ENCODE results near the gene LNPEP.
A peak's percentile ranks its signal among the peaks of the same experiment; 100 is the strongest.
"Not testable (repeated sequence)": the region's sequence is repeated elsewhere in the genome, so short reads cannot be mapped to it uniquely, and the experiment has no call there.

LNPEP gene

DNA sequence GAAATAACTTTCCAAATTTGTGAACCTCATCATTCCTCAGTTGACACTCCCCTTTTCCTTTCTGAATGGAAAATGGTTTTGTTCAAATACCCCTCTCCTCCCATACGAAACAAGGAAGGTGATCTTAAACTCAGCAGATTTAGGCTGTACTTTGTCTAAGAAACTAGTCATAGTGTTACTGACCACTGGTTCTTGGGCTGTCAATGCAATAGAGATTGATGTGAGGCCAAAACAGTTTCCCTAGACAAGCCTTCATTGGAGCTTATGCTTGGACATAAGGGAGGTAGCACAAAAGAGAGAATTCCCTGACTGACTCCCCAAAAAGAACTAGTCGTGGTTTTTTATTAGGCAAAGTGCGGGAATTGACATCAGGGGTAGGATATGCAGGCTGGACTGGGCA lies 5.3 kb upstream of the LNPEP start:
- no peak for DNase-seq

DNA sequence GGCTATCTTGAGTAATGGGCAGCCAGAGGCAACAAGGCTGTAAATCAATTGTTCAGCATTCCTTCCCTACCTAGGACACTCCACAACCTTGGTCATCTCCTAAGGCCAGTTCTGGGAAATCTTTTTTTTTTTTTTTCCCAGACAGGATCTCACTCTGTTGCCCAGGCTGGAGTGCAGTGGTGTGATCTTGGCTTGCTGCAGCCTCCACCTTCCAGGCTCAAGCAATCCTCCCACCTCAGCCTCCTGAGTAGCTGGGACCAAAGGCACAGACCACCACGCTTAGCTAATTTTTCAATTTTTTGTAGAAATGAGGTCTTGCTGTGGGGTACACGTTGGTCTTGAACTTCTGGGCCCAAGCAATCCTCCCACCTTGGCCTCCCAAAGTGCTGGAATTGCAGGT lies 4.8 kb upstream of the LNPEP start:
- DNase-seq = not testable (repeated sequence)

DNA sequence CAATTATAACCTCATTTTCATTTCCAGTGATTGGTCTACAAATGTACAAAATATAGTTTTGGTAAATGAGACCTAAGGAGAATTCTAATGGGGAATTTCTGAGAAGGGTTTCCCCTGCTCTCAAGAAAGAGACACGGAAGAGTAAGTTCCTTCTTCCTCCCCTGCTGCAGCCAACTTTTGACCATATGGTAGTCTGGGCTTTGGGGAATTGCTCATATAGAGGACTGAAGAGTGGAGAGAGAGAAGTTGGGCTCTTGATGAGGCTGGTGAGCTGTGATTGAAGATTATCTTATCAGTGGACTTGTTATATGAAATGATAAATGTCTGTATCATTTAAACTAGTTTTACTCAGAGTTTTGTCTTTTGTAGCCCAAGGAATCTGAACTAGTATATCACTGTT lies 4.3 kb upstream of the LNPEP start:
- DNase-seq = no peak

DNA sequence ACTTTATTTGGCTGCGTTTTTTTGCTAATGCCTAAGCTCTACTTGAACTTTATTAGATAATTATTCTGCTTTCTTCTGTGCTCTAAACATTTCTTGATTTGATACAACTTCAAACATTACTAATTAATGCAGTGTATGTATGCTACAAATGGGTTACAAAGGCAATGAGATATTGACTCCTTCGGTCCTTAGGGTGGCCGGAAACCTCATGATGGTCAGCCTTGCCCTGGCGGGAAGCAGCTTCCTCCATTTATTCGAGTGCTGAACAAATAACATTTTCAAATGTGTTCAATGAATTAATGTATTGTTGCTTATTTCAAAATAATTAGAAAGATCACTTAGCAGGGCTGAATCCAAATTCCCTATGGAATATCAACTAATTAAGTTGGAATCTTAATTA lies 3.9 kb upstream of the LNPEP start:
- DNase-seq = no peak

DNA sequence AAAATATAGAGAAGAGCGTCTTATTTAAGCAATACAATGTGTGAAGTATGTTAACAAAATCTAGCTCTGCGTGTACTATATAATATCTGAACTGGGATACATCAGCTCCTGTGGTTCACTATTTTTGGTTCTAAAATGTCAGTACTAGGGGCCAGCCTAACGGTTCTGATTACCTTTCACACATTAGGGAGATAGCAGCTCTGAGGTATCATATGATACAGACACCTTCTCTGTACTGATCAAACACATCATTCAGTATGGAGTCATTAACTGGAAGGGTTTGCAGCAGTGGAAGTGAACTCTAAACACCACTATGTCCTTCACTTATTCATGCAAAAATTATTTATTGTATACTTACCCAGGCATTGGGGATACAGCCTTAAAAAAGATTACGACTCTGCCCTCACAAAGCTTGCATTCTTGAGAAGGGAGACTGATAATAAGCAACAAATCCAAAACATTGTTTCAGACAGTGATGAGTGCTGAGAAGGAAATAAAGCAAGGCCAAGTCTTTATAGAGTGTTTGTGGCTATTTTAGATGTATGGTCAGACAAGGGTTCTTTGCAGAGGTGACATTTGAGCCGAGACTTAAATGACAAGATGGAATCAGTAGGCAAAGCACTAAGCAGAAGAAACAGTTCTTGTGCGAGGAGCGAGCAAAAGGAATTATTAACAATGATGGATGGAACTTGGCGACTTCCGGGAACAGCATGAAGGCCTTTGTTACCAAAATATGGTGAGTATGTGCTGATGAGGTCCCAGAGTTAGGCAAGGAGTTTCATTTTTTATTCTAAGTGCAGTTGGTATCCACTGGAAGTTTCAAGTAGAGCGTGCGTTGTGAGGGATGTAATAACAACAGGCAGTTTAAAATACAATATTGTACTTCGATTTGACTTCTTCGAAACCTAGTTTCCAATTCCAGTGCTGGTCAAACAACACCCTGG lies 1.8 kb upstream of the LNPEP start:
- no peak for DNase-seq

DNA sequence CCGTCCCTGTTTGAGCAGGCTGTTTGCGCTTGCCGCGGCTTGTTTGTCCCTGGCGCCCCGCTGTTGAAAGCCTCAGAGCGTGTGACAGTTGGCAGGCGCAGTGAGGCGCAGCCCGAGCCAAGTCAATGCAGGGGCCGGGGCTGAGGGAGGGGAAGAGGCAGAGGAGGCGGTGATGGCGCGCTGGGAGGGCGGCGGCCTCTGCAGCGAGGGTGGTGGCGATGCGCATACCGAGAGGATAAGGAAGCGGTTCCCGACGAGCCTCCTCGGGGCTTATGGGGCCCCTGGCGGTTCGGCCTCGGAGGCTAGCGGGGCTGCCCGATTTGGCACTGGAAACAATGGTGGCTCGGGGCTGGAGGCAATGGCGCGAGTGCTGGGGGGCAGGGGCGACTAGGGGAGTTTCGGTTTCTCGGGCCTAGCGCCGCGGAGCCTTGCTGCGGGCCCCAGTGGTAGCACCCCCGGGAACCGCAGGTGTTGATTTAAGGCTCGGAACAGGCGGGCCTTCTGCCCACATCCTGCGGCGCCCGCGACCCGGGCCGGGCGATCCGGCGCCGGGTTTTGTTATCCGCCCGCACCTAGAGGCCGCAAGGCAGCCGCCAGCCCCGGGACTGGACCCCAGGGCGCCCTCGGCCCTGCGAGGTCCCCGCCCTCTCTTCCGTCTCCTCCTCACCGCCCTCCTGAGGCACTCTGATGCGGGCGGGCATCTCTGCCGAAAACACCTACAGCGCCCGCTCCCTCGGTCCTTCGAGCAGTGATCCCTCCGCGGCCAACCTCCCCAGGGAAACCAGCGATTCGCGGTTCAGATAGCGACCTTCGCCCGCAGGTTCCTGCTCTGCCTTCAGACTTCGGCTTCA lies 947 bp upstream of the LNPEP start:
- peak; percentile 86 for DNase-seq

DNA sequence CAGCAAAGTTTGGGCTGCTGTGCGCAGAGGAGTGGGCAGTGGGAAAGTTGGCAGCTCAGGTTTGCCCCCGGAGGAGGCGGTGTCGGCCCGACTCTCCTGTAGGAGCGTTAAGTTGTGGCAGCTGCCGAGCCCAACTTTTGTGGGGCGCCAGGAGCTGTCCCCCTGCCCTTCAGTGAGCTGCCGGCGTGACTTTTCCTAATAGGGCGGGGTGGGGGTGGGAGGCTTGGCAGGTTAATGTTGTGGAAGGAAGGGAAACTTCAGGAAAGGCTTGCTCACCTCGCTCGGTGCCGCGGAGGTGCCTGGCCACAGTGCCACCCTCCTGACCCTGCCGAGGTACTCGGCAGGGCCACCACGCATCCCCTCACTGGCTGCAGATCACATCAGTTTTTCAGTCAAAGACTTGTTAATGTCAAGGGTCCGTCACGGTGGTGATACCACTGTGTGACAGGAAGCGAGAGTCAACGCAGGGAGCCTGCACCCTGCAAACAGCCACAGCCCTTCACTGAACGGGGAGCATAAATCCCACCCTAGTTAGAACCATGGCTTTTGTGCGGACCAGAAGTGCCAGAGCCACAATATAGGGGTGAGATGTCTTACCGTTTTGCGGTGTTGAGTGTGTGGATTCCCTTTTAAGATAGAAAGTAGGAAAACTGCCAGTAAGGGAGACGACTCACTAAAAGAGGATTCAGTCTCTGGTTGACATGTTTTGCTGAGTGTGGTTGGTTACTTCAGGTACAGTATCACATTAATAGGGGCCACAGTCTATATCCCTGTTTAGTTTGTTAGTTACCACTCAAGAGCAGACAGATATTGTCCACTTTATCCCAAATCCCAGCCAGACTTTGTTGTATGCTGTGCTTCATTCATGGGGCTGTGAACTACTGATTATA lies 796 bp downstream of the LNPEP start:
- no peak for DNase-seq

DNA sequence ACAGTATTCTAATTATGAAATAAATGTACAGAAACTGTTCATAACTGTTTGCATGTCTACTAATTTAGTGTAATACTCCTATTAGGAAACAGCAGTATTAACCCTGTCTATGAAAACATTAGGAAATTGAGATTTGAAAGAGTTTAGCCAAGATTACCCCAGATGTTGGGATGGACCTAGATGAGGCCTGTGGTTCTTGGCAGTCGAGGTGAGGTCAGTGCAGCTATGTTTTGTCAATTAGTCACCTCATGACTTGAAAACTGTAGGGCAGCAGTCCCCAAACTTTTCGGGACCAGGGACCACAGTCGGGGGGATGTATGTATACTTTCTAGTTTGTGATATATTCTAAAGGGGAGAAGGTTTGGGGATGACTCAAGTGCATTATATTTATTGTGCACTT lies 4.7 kb downstream of the LNPEP start:
- no peak for DNase-seq

DNA sequence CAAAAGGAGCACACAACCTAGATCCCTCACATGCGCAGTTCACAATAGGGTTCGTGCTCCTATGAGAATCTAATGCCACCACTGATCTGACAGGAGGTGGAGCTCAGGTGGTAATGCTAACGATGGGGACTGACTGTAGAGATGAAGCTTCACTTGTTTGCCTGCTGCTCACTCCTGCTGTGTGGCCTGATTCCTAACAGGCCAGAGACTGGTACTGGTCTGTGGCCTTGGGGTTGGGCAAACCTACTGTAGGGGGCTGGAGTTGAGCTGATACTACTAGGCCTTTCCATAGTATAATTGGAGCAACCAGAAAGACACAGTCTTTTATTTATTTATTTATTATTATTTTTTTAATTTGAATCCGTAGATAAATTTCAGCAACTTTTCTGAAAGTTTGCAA lies 5.3 kb downstream of the LNPEP start:
- no peak for DNase-seq

DNA sequence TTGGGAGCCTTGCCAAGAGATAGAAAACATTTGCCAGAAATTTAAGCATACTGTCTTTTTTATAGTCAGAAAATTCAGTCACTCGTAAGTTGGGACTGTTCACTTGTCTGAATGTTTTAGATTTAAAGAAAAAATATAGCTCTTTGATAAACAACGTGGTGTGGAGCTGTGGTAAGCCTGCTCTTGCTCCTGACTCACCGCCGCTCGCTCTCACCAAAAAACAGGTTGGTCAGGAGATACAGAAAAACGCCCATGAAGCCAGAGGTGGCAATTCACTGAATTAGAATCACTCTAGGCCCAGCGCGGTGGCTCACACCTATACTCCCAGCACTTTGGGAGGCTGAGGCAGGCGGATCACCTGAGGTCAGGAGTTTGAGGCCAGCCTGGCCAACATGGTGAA lies 6.2 kb downstream of the LNPEP start:
- DNase-seq = no peak

DNA sequence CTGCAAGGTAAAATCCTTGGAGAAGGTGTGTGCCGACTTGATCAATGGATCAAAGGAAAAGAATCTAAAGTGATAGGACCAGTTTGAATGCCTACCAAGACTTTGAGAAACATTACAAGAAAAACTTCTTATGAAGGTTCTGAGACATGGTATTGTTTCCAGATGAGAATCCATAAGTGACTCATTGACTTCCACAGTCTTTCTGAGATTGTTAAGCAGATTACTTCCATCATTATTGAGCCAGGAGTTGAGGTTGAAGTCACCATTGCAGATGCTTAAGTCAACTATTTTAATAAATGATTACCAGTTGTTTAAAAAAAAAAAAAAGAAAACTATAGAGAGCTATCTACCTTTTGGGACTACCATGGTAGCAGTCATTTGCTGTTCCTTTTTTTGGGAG lies 7.0 kb downstream of the LNPEP start:
- DNase-seq = no peak

DNA sequence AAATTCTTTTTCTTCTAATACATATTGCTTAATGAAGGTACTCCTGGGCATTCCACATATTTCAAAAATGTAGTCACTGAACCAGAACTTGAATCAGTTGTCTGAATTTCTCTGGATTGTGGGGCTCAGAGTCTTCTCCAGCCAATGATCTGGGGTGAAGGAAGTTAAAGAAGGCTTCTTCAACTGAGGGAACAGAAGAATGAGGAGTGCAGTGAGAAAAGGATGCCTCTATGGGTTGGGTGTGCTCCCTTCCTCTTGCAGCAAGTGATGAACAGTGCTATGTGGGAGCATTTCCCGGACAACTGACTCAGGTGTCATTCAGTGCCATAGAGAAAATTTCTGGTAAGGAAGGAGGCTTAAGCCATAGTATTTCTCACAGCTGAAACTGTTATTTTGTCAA lies 7.9 kb downstream of the LNPEP start:
- no peak for DNase-seq

DNA sequence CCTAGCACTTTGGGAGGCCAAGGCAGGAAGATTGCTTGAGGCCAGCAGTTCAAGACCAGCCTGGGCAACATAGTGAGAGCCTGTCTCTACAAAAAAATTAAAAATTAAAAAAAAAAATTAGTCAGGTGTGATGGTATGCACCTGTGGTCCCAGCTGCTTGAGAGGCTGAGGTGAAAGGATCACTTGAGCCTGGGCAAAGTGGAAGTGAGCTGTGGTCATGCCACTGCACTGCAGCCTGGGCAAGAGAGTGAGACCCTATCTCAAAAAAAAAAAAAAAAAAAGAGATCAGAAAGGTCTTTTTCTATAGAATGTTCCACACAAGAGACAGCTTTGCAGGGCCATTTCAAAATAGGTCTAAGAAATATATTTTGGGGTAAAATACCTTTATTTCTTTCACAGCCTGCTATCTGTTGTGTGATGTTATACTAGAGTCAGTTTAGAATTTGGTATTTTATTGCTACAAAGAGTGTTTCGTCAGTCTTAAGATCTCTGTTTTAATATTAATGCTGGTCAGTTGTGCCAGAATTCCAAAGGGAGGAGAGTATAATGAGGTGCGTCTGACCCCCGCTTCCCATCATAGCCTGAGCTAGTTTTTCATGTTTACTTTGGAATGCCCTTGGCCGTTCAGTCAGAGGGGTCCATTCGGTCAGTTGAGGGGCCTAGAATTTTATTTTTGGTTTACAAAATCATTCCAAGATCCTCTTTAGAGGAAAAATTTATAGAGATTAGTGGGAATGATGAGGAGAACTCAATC lies 9.4 kb downstream of the LNPEP start:
- no peak for DNase-seq

DNA sequence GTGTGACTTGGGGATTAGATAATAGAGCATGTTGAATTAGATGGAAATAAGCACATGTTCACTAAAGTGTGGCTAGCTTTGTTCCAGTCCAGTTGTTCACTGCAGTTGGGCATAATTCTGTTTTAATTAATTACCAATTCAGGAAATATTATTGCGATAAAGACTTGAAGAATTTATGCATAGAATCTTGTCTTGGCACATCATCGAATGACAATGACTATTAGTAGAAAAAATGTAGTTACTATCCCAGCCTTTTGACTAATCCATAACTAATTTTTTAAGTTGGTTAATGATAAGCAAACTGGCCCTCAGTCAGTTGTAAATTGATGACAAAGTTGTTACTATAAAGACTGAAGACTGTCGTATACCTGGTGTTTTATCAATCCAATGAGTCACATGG lies 10.5 kb downstream of the LNPEP start:
- no peak for DNase-seq

DNA sequence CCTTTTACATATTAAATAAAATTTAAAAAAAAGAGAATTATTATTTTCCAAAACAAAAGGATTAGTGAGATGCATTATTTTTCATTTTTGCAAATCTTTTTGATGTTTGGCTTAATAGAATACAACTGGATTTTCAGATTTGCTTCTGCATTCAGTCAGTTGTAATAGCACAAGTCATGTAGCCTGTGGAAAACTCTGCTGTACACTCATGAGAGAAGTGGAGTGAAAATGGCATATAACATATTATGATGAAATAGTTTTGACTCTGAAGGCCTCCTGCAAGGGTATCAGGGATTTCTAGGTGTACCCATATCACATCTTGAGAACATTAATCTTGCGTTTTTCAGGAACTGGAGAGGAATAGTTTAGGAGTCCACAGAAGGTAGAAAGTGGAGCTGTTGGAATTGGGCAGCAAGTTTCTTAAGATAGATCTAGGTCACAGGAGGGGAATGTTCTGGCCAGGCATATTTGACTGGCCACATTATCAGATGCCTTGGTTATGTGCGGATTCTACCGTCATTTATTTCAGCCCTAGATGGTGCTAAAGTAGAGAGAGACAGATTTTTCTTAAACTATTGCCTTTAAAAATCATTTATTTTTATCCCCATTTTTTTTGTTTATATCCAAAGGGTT lies 16.4 kb downstream of the LNPEP start:
- DNase-seq = no peak

DNA sequence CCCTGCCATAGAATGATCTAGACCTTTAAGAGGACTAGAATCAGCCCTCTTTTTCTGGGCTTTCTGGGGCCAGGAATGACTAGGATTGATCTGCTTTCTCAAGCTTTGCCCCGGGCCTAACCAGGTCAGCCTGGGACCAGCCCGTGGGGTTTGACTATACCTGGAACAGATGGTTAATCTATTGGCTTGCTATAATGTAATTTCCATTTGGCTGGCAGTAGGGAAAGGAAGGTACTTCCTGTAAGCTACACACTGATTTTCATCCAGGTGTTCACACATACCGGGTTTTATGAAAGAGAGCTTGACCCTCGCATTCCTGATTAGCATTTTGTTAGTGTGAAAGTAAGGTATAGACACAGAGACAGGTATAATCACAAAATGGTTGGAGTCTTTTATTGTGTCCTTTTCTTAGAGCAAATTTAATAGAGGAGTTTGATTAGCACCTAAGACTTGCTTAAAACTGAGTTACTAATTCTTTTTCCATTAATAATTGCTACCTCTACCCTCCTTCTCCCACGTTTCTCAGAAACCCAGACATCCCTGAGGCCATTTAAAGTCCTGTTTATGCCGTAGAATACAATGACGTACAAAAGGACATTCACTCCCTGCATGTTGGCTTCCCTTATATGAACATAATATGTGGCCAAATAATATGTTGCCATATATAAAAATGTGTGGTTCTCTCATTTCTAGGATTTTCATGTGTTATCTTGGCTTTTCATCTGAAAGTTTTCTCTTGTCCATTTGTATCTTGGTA lies 17.3 kb downstream of the LNPEP start:
- DNase-seq = no peak

DNA sequence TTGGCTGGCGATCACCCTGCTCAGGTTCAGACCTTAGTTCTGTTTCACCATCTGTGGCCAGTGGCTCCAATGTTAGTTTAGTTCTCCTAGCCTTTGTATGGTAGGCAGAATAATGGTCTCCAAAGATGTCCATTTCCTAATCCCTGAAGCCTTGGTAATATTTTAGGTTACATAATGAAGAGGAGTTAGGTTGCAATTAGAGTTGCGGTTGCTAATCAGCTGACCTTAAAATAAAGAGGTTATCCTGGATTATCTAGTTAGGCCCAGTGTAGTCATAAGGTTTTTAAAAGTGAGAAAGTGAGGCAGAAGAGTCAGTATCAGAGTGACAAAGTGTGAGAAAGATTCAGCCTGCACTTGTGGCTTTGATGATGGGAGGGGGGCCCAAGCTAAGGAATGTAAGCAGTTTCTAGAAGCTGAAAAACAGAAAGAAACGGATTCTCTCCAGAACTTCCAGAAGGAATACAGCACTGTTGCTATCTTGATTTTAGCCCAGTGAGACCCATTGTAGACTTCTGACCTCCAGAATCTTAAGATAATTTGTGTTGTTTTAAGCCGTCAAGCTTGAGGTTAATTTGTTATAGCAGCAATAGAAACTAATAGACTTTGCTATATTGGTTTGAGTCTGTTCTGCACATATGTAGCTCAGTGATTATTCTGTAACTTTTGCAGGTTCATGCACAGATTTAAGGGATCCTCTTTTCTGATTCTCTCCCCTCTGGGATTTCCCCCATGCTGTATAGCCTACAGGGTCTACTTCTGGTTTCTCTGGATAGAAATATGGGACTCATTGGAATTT lies 21.6 kb downstream of the LNPEP start:
- no peak for DNase-seq

DNA sequence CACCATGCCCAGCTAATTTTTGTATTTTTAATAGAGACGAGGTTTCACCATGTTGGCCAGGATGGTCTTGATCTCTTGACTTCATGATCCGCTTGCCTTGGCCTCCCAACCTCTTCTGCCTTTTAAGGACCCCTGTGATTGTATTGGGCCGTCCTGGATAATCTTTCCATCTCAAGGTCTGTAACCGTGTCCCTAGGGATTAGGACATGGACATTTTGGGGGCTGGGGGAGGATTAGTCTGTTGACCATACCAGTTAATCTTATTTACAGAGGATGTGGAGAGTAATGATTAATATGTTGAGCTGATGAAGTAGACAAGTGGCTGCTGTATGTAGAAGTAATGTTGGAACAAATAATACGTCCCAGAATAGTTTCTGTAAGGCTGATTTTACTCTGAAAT lies 23.1 kb downstream of the LNPEP start:
- DNase-seq = no peak

DNA sequence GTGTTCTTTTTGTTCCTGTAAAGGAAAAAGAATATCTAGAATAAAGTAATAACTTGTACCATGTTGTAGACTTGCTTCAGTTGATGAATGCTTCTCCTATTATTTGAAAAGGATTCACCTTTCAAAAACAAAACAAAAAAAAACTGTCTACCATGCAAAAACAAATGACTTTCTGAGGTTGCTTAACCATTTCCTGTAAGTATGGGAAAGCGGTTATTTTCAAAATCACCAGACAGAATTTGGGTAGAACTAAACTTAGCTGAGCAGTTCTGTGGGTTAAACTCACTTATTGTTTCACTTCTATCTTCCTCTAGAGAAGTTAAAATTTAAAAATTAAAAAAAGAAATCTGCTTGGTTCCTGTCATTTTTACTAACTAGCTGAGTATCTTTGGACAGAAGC lies 25.2 kb downstream of the LNPEP start:
- peak; percentile 79 for DNase-seq

DNA sequence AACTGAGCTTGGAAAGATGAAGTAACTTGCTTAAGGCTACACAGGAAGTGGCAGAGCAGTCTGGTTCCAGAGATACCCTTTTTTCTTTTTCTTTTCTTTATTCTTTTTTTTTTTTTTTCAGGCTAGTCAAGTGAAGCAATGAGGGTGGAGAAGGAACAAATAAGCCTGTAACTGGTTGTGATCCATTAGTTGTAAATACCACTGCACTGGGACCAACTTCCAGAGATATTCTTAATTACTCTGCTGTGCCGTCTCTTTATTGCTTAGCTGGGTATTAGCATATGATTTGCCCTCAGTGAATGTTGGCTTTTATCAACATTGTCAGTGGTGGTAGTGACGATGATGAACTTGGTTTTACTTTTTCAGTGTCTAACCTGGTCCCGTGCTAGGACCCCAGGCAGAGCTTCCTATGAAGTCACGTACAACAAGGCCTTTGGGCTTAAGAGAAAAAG lies 26.7 kb downstream of the LNPEP start:
- no peak for DNase-seq
